ENCODE results near the gene LHFPL2.

The LHFPL2 gene

DNA sequence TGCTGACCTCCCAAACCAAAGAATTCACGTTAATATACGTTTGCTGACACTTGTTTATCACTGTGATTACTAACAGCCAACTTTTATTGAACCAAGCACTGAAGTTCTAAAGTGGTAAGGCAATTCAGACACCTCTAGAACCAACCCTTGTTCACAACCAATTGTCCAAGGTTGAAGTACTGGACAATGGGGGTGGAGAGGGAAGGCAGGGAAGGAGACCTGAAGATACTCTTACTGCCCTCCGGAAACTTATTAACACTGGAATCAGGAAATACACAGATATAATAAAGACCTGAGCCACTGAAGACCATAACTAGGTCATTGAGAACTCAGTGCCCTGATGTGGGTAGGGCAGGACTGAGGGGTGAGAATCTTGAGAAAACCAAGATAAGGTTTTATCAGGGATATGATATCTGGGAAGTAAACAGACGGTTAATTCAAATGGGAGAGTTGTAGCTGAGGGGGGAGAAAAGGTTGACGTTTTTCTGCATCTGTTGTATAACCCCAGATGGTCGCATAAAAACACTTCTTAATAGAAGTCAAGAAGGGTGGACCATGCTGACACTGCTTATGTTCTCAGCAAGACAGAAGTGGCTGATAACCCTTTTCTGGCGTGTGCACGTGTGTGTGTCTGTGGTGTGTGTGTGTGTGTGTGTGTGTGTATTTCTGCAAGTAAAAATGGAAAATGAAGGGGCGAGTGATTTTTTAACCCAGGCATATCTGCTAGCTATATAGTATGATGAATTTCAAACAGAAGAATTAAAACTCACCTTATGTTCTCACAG lies 125.9 kb downstream of the LHFPL2 start:
- no peak for DNase-seq (ENCODE audit: low read depth, low spot score)

DNA sequence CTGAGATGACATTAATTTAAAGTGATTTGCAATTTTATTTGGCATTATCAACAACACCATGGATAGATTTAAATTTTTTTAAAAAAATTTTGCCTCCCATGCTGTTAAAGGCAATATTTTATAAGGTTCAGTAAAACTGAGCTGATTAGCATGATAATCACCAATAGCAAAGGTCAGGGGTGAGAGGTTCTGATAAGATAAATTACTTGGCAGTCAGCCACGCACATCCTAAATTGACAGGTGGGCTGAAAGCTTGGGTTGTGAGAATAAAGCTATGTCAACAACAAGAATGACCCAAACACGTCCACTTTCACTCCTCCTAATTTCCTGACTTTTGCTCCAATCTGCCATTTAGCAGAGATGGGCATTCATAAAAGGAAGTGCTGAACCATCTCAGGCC lies 127.1 kb downstream of the LHFPL2 start:
- DNase-seq (ENCODE audit: low read depth, low spot score): no peak

GRCh38 chr5:78519198-78519941 lies 129.2 kb downstream of the LHFPL2 start:
- DNase-seq (ENCODE audit: low read depth, low spot score): no peak

DNA sequence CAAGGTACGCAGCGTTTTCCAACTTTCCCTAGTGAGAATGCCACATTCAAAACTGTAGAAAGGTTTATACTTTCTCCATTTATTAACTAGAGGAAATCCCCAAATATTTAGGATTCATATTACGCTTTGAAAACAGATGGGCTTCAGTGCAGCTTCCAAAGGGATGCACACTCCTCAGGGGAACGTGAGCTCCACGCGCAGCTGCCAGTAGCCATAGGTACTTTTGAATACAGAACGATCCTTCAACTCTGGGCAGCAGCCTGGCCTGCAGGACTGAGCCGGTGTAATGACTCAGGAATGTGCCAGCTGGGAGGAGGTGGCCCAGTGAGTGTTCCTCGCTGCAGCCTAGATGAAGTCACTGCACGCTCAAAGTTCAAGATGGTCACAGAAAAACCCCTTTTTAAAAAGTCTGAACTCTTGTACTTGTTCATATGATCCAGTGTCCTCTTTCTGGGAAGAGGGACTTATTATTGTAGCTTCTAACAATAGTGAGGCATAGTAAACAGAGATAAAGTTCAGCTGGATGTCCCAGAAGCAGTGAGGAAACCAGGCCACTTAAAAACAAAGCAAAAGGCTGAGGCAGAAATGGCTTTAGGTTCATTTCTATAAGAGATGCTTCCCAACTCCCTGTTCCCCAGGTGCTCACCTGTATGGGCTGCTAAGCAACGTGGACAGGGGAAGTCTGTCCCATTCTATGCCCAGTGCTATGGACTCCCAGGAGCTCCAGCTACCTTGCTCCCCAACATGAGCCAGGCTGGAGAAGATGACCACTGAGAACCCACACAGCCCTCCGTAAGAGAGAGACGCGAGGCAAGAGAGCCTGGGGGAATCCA lies 130.0 kb downstream of the LHFPL2 start:
- peak; percentile 73 for DNase-seq (ENCODE audit: low read depth, low spot score)

DNA sequence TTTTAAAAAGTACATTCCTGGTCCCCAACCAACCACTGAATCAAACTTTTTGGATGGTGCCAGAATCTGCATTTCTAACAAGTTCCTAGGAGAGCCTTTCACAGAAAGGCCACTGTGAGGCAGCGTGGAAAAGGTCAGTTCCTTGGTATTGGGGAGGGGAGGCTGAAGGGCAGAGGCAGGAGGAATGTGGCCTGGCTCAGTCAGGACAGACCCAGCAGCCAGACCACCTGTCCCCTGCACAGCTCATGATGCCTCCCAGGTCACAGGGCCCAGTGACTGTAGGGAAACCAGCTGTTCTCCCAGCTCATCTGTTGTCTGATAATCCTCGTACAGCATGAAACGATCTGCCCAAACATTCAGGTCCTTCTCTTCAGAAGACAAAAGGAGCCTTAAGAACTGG lies 132.9 kb downstream of the LHFPL2 start:
- DNase-seq (ENCODE audit: low read depth, low spot score): no peak

- DNase-seq (ENCODE audit: low read depth, low spot score): no peak
Observed at GRCh38 chr5:78514427-78515330, 133.9 kb downstream of the LHFPL2 start.

DNA sequence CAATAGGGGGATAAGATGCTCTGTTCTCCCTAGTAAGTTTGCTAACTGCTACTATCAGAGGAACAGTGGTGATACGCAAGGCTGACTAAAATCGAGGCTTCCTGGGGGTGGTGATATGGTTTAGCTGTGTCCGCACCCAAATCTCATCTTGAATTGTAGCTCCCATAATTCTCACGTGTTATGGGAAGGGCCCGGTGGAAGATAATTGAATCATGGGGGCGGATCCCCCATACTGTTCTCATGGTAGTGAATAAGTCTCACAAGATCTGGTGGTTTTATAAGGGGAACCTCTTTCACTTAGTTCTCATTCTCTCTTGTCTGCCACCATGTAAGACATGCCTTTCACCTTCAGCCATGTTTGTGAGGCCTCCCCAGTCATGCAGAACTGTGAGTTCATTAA lies 135.1 kb downstream of the LHFPL2 start:
- DNase-seq (ENCODE audit: low read depth, low spot score): no peak

DNA sequence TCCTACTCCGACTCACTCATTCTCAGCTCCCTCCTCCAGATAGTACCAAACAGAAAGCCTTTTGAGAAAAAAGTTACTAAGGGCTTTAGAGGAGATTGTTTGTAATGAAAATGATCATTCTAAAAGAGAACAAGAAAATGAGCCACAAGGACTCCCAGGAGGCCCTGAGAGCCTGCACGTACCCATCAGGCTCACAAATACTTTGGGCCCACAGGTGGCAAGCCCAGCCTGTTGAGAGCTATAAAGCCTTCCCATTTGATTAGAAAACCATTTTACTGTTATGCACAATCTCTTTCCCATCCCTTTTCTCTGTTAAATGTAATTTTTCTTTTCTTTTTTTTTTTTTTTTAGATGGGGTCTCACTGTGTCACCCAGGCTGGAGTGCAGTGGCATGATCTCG lies 136.1 kb downstream of the LHFPL2 start:
- DNase-seq (ENCODE audit: low read depth, low spot score): no peak

DNA sequence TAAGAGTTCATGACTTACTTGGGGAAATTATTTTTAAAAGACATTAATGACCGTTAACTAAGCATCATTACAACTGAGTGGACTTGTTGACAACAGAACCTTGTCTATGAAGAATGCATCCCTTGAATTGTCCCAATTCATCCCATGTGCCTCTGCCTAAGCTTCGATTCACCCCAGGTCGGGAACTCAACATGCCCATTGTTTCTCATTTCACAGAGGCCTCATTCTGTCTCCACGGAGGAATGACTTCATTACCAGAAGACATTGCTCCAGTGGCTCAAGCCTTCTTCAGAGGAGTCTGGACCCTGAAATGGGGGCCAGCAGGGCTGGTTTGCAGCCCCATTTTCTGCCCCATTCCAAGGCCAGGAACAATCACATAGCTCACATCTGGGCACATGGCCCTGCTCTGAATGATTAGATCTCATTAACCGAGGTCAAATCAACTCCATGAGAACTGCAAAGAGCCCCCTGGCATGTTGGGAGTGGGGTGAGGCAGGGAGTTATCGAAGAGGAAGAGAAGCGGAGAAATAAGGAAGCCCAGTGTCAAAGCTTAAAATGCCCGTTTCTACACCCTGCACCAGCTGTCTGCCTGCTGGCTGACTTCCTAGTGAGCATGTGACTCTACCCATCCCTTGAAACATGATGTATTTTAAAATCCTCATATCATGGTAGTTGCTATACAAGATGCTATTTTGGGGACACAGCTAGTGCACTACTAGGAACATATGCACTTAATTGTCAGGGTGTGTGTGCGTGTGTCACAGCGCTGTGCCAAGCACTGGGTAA lies 137.3 kb downstream of the LHFPL2 start:
- no peak for DNase-seq (ENCODE audit: low read depth, low spot score)

GRCh38 chr5:78509884-78510769 lies 138.4 kb downstream of the LHFPL2 start:
- no peak for DNase-seq (ENCODE audit: low read depth, low spot score)

- no peak for DNase-seq (ENCODE audit: low read depth, low spot score)
Observed at GRCh38 chr5:78509145-78509865, 139.3 kb downstream of the LHFPL2 start.

DNA sequence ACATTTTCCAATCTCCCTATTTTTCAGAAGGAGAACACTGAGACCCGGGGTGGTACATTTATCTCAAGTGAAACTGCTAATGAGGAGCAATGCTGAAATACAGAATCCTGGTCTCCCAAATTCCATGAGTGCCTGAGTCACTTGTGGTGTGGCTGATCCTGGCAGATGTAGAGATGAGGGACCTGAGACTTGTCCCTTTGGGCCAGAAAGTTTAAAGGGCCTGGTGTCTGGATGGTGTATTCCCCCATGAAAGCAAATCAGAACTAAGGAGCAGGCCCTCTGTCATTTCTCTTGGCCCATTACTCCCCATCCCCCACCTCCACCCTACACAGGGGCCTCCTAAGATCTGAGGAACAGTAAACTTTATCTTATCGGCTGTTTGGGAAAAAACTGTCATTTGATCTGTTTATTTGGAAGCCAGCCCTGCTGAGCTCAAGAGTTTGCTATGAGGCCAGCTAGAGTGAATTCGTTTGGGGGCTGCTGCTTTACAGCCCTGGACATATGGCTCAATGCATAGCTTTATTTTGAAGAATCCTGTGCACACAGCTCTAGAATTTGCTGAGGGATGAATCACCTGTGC lies 140.3 kb downstream of the LHFPL2 start:
- no peak for DNase-seq (ENCODE audit: low read depth, low spot score)

DNA sequence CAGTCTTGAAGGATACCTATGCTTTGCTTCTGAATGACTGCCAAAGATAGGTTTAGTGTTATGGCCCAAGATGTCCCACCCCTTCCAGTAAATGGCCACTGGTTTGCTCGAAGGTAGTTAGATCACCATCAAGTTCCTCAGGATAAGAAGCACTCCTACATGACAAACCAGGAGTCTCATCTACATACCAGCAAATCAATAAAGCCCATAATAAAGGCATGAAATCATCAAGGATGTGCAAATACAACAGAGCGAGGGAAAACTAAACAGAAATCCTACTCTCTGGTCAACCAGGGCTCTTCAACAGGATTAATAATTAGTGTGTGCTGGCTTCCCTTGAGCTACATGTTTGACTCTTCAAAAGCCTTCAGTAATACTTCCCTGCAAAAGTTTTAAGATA lies 141.0 kb downstream of the LHFPL2 start:
- DNase-seq (ENCODE audit: low read depth, low spot score): no peak

GRCh38 chr5:78506261-78507024 lies 142.1 kb downstream of the LHFPL2 start:
- no peak for DNase-seq (ENCODE audit: low read depth, low spot score)

GRCh38 chr5:78505860-78506259 lies 142.7 kb downstream of the LHFPL2 start:
- no peak for DNase-seq (ENCODE audit: low read depth, low spot score)

GRCh38 chr5:78504704-78505677 lies 143.6 kb downstream of the LHFPL2 start:
- peak; percentile 75 for DNase-seq (ENCODE audit: low read depth, low spot score)

All from smooth muscle cell of the brain vasculature (primary cell).